ENCODE data around the gene CGRRF1.

DNA sequence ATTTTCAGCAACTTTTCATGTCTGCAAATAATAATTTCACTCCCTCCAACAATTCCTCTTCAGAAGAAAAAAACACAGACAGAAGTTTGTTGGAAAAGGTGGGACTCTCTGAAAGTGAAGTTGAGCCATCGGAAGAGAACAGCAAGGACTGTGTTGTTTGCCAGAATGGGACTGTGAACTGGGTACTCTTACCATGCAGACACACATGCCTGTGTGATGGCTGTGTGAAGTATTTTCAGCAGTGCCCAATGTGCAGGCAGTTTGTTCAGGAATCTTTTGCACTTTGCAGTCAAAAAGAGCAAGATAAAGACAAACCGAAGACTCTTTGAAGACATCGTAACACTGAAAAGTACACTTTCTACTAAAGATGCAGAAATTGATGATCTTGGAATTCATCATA lies 28.3 kb downstream of the CGRRF1 start:
- no peak for TF ChIP-seq POLR2AphosphoS5 (IDR thresholded peaks at IDR 0.05)
- TF ChIP-seq, protein P1, sequence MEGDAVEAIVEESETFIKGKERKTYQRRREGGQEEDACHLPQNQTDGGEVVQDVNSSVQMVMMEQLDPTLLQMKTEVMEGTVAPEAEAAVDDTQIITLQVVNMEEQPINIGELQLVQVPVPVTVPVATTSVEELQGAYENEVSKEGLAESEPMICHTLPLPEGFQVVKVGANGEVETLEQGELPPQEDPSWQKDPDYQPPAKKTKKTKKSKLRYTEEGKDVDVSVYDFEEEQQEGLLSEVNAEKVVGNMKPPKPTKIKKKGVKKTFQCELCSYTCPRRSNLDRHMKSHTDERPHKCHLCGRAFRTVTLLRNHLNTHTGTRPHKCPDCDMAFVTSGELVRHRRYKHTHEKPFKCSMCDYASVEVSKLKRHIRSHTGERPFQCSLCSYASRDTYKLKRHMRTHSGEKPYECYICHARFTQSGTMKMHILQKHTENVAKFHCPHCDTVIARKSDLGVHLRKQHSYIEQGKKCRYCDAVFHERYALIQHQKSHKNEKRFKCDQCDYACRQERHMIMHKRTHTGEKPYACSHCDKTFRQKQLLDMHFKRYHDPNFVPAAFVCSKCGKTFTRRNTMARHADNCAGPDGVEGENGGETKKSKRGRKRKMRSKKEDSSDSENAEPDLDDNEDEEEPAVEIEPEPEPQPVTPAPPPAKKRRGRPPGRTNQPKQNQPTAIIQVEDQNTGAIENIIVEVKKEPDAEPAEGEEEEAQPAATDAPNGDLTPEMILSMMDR (IDR thresholded peaks at IDR 0.05), result no peak

Measured in prostate gland (tissue), 2 donors.